ENCODE data around the gene PLD3.

Gene PLD3

DNA sequence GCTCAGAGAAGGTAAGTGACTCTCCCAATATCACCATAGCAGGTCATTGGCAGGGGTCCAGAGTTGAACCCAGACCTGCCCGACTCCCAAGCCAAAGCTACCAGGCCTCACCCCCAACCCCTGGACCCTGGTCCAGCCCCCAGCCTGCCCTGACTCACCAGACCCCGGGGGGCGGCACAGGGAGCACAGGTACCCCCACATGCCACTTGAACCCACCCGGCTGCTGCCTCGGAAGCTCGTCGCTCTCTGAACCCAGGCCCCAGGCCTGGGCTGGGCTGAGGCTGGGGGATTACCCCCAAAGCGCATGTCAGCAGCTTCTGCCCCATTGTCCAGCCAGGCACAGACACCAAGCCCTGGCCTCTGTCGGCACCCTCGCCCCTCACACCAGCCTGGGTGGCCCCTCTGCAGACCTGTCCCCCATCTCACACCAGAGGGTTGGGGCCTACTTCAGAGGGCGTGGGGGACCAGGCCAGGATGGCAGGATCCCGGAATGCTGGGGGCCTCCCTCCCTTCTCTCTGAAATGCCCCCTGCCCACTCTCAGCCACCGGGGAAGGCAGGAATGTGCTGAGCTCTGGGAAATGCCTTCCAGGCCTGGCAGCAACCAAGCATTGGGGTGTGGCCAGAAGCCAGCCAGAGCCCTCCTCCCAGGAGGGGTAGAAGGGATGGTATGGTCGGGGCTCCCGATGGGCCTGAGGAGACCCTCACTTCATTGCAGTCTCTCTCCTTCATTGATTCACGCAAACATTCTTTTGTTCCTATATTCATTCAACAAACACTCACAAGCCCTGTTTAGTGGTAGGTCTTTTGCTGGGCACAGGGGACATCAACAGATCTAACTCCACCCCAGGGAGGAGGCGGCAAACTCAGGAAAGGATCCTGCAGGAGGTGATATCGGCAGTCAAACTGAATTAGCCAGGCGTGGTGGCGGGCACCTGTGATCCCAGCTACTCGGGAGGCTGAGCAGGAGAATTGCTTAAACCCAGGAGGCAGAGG is 66.3 kb downstream of the PLD3 start:
- peak; percentile 8 for DNase-seq (ENCODE audit: low spot score)

DNA sequence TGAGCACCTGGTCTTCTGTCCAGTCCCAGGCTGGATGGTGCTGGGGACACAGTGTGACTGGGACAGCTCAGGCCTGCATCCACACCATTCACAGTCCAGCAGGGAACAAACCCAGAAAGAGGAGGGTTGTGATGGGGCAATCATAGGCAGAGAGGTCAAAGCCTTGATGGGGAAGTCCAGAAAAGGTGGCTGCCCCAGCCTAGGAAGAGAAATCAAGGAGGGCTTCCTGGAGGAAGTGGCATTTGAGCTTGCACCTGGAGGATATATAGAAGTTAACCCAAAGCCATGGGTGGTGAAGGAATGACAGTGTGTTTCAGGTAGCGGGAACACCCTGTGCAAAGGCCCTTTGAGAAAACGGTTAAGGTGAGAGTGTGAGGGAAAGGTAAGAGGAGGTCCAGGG is 67.3 kb downstream of the PLD3 start:
- no peak for DNase-seq (ENCODE audit: low spot score)

DNA sequence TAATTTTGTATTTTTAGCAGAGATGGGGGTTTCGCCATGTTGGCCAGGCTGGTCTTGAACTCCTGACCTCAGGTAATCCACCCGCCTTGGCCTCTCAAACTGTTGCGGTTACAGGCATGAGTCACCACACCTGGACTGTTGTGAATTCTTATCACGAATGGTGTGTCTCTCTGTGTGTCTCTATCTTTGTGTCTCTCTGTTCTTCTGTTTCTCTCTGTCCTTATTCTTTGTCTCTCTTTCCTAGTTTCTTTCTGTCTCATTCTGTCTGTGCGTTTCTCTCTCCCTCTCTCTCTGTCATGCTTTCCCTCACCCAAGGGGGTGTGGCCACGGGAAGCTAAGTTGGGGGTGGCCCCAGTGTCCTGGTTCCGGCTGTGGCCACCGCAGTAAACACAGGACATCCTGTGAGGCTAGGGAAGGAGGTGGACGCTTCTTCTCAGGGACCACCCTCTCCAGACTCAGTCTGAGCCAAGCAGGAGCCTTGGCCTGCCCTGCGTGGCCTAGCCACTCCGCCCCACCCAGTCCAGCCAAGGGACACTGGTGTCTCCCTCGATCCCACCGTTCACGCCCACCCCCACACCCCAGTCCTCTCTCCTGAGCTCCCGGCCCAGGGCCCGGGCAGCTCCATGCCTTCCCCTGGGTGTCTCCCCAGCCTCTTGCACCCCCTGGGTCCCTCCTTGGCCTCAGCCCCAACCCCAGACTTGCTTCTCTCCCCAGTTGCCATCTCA is 68.6 kb downstream of the PLD3 start:
- peak; percentile 51 for DNase-seq (ENCODE audit: low spot score)

DNA sequence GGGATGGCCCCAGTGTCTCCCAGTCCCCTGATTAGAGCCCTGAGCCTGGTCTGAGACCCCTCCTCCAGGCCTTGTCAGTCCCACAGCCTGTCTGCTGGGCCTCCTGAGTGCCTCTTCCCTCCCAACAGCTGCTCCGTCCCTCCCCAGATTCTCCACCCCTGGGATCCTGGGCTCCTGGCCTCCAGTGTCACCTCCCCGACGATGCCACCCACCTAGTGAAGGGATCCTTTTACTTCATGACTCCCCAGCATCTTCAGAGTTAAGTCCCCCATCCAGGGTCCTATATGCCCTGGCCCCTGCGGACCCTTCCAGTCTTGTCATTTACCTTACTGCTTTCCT is 69.1 kb downstream of the PLD3 start:
- no peak for DNase-seq (ENCODE audit: low spot score)

DNA sequence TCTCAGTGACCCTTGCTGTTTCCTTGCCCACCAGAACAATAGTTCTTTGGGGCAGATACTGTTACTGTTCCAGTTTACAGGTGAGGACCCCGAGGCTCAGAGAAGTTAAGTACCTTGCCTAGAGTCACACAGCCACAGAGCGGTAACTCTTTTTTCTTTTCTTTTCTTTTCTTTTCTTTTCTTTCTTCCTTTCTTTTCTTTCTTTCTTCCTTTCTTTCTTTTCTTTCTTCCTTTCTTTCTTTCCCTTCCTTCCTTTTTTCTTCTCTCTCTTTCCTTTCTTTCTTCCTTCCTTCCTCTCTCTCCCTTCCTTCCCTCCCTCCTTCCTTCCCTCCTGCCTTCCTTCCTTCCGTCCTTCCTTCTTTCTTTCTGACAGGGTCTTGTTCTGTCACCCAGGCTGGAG is 69.5 kb downstream of the PLD3 start:
- no peak for DNase-seq (ENCODE audit: low spot score)

DNA sequence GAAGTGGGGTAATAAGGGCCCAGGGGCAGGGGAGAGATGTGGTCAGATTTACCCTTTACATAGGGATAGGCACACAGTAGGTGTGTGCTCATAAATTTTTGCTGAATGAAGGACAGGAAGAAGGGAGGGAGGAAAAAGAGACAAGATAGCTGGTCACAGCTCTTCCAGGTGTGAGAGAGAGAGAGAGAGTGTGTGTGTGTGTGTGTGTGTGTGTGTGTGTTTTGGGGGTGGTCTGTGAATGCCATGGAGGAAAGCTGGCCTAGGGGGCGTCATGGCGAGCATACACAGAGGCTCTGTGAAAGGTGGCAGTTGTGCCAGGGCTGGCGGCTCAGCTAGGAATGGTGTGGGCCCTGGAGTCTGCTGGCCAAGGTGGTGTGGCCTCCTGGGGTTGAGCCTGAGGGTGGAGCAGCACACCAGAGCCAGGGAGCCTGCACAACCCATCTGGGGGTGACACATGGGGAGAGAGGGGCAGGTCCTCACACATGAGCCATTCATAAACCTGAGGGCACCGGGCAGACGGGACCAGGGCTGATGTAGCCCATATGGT is 70.6 kb downstream of the PLD3 start:
- DNase-seq (ENCODE audit: low spot score) = no peak

DNA sequence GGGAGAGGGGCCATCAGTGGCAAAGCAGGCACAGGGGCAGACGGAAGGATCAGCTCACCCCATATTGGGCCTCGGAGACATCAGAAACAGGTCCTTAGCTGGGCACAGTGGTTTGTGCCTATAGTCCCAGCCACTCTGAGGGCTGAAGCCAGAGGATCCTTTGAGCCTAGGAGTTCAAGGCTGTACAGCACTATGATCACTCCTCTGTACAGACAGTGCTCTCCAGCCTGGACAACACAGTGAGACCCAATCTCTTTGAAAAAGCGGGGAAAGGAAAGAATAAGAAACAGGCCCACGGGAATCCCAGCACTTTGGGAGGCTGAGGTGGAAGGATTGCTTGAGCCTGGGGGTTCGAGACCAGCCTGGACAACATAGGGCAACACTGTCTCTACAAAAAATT is 71.3 kb downstream of the PLD3 start:
- DNase-seq (ENCODE audit: low spot score) = no peak

DNA sequence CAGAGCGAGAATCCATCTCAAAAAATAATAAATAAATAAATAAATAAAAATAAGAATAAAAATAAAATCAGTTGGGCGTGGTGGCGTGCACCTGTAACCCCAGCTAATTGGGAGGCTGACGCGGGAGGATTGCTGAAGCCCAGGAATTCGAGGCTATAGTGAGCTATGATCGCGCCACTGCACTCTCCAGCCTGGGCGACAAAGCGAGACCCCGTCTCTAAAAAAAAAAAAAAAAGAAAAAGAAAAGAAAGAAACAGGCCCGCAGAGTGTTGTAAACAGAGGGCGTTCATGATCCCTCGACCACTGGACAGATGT is 71.9 kb downstream of the PLD3 start:
- no peak for DNase-seq (ENCODE audit: low spot score)

DNA sequence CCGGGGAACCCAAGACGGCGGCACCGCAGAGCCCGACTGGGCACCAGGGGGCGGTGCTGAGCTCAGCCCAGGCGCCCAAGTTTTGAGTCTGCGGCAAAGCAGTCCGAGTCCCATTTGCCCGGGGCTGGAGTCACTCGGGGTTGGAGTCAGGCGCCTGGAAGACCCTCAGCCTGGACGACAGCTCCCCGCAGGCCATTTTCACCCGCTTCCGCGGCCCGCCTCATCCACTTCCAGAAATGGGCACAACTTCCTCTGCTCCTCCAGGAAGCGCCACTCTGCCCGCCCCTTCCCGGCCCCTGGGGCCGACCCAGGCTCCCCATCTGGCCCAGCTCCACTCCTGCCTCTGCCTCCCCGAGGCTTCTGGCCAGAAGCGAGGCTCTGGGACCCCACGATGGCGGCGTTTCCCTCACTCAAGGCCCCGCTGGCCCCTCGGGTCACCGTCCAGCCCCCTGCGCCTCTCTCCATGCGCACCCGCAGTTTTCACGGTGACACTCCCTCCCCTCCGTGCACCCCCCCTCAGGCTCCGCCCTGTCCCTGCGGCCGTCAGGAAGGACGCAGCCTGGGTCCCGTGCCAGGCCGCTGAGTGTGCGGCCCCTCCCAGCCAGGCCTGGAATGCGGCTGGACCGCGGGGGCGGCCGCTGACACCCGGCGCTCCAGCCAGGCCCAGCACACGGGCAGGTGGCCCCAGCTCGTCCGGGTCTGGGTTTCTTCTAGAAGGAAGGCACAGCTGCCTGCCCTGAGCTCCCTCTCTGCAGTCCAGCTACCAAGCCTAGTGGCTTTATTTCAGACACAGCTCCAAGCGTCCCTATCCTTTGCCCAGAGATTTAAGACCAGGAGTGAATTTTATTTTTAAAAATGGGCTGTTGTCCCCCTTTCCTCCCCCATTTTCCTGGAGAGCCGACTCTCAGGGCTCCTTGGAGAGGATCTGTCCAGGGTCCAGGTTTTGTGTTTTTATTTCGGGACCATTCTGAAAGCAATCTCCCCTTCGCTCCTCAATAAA is 72.6 kb downstream of the PLD3 start:
- peak; percentile 95 for DNase-seq (ENCODE audit: low spot score)

DNA sequence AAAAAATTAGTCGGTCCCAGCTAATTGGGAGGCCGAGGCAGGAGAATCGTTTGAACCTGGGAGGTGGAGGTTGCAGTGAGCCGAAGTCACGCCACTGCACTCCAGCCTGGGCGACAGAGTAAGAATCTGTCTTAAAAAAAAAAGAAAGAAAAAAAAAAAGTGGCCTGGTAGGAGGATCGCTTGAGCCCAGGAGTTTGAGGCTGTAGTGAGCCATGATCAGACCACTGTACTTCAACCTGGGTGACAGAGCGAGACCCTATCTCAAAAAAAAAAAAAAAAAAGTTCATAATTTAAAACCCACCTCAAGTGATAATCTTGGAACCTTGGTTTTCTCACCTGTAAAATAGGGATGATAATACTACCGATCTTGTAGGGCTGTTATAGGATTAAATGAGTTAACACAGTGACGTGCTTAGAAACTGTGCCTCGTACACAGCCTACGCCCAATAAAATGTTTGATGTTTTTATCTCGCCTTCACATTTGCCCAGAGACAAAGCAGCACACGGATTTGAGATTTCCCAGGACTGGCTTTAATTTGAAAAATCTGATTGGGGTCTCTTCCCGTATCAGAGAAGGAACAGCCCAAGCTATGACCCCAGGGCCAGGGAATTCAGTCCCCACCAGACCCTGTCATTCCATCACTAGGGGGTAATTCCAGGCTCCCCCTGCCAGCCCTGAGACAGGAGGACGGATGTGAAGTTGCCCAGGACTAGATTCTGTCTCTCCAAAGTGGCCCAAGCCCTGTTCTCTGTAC is 73.7 kb downstream of the PLD3 start:
- DNase-seq (ENCODE audit: low spot score) = no peak

DNA sequence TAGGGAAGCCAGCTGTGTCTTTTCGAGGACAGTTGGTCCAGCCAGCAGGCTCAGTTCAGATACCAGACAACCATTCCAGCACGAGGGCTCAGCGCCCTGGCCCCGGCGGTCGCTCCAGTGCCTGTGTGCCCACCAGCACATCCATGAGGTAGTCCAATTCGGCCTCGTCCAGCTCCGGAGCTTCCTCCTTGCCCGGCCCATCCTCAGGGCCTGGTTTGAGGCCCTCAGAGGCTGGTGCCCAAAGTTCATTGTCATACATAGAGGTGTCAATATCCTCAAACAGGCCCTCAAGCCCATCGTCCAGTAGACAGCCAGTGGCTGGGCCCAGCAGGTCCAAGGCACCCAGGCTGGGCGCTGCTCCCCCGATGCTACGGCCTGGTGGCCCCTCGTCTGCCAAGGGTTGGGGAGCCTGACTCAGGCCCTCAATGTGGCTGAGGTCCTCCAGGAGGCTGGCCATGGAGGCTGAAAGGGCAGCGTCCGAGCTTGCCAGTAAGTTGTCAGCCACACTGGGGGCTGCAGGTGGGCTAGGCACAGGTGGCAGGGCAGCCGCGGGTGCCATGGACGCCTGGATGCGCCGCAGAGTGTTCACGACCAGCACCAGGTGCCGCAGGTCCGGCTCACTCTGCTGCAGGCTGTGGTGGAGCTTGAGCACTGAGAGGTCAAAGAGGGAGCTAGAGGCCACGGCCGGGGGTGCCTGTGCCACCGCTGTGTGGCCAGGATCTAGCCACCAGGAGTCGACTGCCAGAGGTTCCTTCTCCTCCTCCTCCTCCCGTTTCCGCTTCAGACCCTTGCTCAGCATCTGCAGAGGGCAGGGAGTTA is 74.5 kb downstream of the PLD3 start:
- no peak for DNase-seq (ENCODE audit: low spot score)

DNA sequence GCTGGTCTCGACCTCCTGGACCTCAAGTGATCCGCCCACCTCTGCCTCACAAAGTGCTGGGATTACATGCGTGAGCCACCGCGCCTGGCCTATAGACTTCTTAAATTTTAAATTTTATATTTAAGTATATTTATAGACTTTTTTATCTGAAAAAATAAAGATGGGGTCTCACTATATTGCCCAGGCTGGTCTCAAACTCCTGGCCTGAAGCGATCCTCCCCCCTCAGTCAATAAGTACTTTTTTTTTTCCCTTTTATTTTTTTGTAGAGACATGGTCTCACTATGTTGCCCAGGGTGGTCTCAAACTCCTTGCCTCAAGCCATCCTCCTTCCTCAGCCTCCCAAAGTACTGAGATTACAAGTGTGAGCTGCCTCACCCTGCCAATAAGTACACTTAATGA is 75.4 kb downstream of the PLD3 start:
- no peak for DNase-seq (ENCODE audit: low spot score)

DNA sequence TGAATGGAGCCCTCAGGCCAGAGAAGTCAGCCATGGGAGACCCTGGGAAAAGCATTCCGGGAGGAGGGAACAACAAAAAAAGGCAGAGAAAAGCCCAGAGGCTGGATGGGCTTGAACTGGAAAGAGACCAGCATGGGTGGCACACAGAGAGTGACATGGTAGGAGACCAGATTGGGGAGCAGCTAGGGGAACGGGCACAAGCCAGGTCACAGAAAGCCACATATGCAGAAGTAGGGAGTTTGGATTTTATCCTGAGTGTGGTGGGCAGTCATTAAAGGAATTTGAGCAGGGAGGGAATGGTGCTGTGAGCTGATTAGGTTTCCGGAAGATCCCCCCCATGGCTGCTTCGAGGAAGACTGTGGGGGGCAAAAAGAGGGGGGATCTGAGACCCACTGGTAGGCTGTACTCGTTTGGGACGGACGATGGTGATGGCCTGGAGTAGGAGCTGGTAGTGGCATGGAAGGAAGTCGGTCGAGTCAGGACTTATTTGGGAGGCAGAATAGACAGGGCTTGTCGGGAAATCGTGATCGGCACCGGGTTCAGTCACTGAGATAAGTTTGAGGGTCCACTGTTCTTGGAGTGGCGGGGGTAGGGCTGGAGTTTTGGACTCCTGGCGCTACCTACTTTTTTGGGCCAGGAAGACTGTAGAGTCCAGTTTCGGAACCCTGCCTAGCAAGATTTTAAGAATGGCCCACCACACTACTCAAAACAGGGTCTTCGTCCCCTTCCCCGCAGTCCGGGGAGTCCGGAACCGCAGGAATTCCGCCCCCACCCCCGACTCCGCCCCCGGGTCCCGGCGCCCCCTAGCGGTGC is 76.3 kb downstream of the PLD3 start:
- no peak for DNase-seq (ENCODE audit: low spot score)

DNA sequence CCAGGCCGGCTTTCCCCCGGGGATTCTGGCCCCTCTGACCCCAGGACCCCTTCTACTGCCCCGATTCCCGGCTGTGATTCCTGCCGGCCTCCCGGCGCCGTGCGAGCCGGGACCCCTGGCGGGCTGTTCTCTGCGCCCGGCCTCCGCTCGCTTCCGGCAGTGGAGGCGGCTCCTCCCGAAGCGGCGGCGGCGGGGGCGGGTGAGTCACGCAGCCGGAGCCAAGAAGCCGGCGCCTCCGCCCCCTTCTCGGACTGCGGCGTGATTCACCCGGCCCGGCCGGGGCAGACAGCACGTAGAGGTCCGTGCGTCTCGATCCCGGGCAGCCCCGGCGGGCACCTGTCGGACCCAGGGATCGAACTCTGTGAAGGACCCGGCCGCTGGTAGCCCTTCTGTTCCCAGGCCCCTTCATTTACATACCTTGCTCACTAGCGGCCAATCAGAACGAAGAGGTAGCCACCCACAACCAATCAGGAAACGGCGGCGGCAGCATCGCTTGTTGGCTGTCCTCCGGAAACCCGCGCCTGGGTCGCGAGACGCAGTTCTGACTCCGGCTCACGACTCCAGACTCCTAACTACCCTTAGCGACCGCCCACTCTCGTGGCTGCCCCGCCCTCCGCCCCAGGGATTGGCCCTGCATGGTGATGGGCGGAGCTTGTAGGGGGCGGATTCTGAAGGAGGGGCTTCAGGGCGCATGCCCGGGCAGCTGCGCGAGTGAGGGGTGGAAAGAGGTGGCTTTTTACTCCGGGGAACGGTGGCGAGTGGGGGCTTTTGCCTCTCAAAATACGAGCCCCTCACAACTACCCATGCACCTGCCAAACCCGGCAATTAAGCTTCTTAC is 77.2 kb downstream of the PLD3 start, which contains the start of gene SERTAD1:
Gene SERTAD1, minus strand, starts transcription at position 543 of the 838 bp plus-strand sequence. CDS start 2,446 bp downstream, outside the sequence.
- peak; percentile 98 for DNase-seq (ENCODE audit: low spot score)
